HG02678 (cell line): ENCODE data around the gene LDLR.
"Not testable (repeated sequence)": the region's sequence is repeated elsewhere in the genome, so short reads cannot be mapped to it uniquely, and the experiment has no call there.

ENCODE experiments used
- ATAC-seq: cut with Tn5 transposase; IDR thresholded peaks from one replicate; pipeline ENCODE4 v1.9.1; 2021; ENCODE audit warnings: mild to moderate bottlenecking, moderate library complexity; ENCODE audit not compliant: unreplicated experiment

Gene LDLR

GRCh38 chr19:11169896-11170678 is 80.8 kb downstream of the LDLR start:
- no peak for ATAC-seq

DNA sequence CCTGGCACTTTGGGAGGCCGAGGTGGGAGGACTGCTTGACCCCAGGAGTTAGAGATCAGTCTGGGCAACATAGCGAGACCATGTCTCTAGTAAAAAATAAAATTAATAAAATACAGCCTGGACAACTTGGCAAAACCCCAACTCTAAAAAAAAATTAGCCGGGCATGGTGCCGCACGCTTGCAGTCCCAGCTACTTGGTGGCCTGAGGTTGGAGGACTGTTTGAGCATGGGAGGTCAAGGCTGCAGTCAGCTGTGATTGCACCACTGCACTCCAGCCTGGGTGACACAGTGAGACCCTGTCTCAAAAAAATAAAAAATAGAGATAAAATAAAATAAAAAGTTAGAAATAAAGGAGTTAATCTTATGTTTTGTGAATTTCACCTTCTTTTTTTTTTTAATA is 81.9 kb downstream of the LDLR start:
- ATAC-seq: no peak

DNA sequence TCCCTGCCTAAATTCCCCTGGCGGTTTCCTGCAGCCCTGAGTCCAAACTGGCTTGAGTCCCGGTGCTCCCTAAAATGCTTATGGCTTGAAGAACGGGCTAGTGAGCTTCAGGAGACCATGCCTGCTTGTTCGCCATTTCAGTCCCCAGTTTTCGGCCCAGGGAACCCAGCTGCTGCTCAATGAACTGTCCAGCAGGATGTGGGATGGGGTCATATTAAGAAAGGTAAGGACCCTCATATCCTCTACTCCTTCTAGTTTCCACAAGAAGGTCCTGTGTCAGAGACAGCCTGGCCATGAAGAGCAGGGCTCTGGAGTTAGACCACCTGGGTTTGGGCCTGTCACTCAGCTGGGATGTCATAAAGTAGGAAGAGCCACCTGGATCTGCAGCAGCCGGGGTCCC is 83.3 kb downstream of the LDLR start:
- no peak for ATAC-seq

DNA sequence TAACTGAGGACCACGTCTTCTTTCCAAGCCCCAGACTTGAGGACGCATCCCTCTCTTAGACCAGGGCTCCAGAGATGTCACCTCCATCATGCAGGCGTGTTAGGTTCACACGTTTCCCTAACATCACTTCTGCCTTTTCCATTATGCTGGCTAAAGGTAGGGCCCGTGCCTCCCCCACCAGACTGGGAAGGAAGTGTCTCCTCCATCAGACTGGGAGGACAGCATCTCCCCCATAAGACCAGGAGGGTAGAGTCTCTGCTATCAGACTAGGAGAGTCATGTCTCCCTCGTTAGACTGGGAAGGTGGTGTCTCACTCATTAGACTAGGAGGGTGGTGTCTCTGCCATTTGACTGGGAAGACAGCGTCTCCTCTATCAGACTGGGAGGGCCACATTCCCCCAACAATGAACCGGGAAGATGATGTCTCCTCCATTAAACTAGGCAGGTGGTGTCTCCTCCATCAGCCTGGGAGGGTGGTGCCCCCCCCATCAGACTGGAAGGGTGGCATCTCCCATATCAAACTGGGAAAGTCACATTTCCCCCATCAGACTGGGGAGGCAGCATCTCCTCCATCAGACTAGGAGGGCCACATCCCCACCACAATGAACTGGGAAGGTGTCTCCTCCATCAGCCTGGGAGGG is 84.4 kb downstream of the LDLR start:
- ATAC-seq: no peak

- no peak for ATAC-seq
These were observed 85.1 kb downstream of the LDLR start for GRCh38 chr19:11174336-11174735.

- no peak for ATAC-seq
These were observed 86.7 kb downstream of the LDLR start for GRCh38 chr19:11175920-11176319.

- no peak for ATAC-seq
These were observed 87.4 kb downstream of the LDLR start for GRCh38 chr19:11176466-11177193.

DNA sequence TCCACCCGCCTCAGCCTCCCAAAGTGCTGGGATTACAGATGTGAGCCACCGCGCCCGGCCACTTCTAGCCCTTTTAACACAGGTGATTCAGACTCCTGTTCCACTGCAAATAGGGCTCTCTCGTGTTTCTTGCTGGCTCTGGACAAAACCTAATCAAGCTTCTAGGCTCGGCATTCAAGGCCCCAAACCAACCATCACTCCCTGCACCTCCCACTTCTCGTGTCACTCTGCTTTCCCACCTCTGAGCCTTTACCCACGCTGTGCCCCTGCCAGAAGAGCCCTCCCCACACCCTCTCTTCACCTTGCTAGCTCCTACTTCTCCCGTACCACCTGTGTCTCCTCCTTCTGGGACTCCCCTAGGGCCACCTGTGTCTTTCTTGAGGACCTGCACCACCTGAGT is 88.3 kb downstream of the LDLR start:
- no peak for ATAC-seq

DNA sequence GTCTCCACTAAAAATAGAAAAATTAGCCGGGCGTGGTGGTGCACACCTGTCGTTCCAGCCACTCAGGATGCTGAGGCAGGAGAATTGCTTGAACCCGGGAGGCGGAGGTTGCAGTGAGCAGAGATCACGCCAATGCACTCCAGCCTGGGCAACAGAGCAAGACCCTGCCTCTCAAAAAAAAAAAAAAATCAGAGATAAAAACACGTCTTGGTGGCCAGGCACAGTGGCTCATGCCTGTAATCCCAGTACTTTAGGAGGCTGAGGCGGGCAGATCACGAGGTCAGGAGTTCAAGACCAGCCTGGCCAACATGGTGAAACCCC is 89.8 kb downstream of the LDLR start:
- ATAC-seq: not testable (repeated sequence)

GRCh38 chr19:11179716-11180297 is 90.5 kb downstream of the LDLR start:
- no peak for ATAC-seq

DNA sequence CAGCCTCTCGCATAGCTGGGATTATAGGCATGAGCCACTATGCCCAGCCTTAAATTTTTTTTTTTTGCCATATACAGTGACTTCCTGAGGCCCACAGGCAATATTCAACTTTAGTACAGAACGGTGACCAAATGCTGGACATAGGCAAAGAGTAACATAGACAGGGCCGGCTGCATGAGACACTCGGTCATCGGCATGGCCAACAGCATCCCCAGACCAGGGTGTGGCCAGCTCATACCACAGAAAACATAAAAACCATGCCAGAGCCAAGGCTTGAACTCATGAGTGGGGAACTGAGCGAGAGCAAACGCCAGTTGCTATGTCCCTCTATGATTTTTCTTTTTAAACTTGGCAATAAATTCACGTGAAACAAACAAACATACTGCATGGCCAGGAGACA is 91.1 kb downstream of the LDLR start:
- no peak for ATAC-seq

GRCh38 chr19:11180975-11181374 is 91.7 kb downstream of the LDLR start:
- not testable (repeated sequence) for ATAC-seq

- ATAC-seq: no peak
These were observed 92.2 kb downstream of the LDLR start for GRCh38 chr19:11181488-11181887.
